ENCODE data around the gene UNK. TPM values are rescaled to one million over a fixed set of nuclear protein-coding genes. Genes with fewer than 3 reads are reported as not detected.

Gene UNK
- total RNA-seq, 1 donor from 2014 or later = 16.7 TPM

GRCh38 chr17:75822119-75822799 is 37.7 kb downstream of the UNK start:
- no peak for FAIRE-seq
- H3K4me3 ChIP-seq (ENCODE audit: insufficient read depth, low read depth, low read length) = no peak overlapping the region
- H3K27ac ChIP-seq (ENCODE audit: low read depth, low read length) = no peak overlapping the region

GRCh38 chr17:75822800-75823166 is 38.2 kb downstream of the UNK start:
- FAIRE-seq (no peak), DNase-seq (ENCODE audit: low read depth) (no peak)
- no peak overlapping the region for H2AFZ ChIP-seq (ENCODE audit: low read depth, low read length)
- H3K4me2 ChIP-seq (ENCODE audit: low read length) = no peak overlapping the region
- no peaks in the 10 kb centered on the region for H3K9me3 ChIP-seq (ENCODE audit: insufficient read depth, low read depth, low read length)
- H3K27ac ChIP-seq (ENCODE audit: low read depth, low read length) = no peak overlapping the region
- Mint-ChIP-seq H3K27me3 (ENCODE audit: low read depth, unreplicated experiment) (no peaks in the 10 kb centered on the region), H3K4me3 (ENCODE audit: unreplicated experiment) (no peak overlapping the region), H3K4me1 (ENCODE audit: low read depth, unreplicated experiment) (no peaks in the 10 kb centered on the region), H3K27ac (ENCODE audit: unreplicated experiment) (no peak overlapping the region), H3K9me3 (ENCODE audit: unreplicated experiment) (no peaks in the 10 kb centered on the region), H3K36me3 (ENCODE audit: low read depth, unreplicated experiment) (peaks cover 17% of the 10 kb centered on the region)
- no peaks in the 10 kb centered on the region for H3K27me3 ChIP-seq (ENCODE audit: insufficient read depth, low read length)
- no peak overlapping the region for H3K4me3 ChIP-seq (ENCODE audit: insufficient read depth, low read depth, low read length)
- H3K9ac ChIP-seq (ENCODE audit: low read length) = no peak overlapping the region
- peaks cover 7% of the 10 kb centered on the region for H3K4me1 ChIP-seq (ENCODE audit: insufficient read depth, low read length)
- peaks cover 3% of the 10 kb centered on the region for H4K20me1 ChIP-seq (ENCODE audit: insufficient read depth, low read length)
- TF ChIP-seq EZH2 (IDR thresholded peaks at IDR 0.05; ENCODE audit: insufficient read depth, low read length) (no peak), CTCF (IDR thresholded peaks at IDR 0.05; ENCODE audit: insufficient read depth, low read depth, low read length) (no peak)
- H3K79me2 ChIP-seq (ENCODE audit: insufficient read depth, low read length) = no peaks in the 10 kb centered on the region
- peaks cover 4% of the 10 kb centered on the region for H3K36me3 ChIP-seq (ENCODE audit: insufficient read depth, low read length)

More at GRCh38 chr17:75822119-75822799, 37.7 kb downstream of the UNK start:
- Histone ChIP-seq H3K79me2 (ENCODE audit: insufficient read depth, low read length) (no peaks in the 10 kb centered on the region), H3K9me3 (ENCODE audit: insufficient read depth, low read depth, low read length) (no peaks in the 10 kb centered on the region), H3K36me3 (ENCODE audit: insufficient read depth, low read length) (peaks cover 4% of the 10 kb centered on the region), H3K27me3 (ENCODE audit: insufficient read depth, low read length) (no peaks in the 10 kb centered on the region), H3K4me1 (ENCODE audit: insufficient read depth, low read length) (peaks cover 2% of the 10 kb centered on the region), H4K20me1 (ENCODE audit: insufficient read depth, low read length) (peaks cover 3% of the 10 kb centered on the region), H3K9ac (ENCODE audit: low read length) (no peak overlapping the region), H3K4me2 (ENCODE audit: low read length) (no peak overlapping the region), H2AFZ (ENCODE audit: low read depth, low read length) (no peak overlapping the region)
- no peaks in the 10 kb centered on the region for H3K9me3 Mint-ChIP-seq (ENCODE audit: unreplicated experiment)
- DNase-seq (ENCODE audit: low read depth) = no peak
- no peak overlapping the region for H3K4me3 Mint-ChIP-seq (ENCODE audit: unreplicated experiment)
- no peaks in the 10 kb centered on the region for H3K27me3 Mint-ChIP-seq (ENCODE audit: low read depth, unreplicated experiment)
- no peaks in the 10 kb centered on the region for H3K4me1 Mint-ChIP-seq (ENCODE audit: low read depth, unreplicated experiment)
- H3K27ac Mint-ChIP-seq (ENCODE audit: unreplicated experiment) = no peak overlapping the region
- peaks cover 17% of the 10 kb centered on the region for H3K36me3 Mint-ChIP-seq (ENCODE audit: low read depth, unreplicated experiment)
- TF ChIP-seq CTCF (IDR thresholded peaks at IDR 0.05; ENCODE audit: insufficient read depth, low read depth, low read length) (no peak), EZH2 (IDR thresholded peaks at IDR 0.05; ENCODE audit: insufficient read depth, low read length) (no peak)

Measured in astrocyte (in vitro differentiated cells and primary cell).